Measurements from ENCODE around the gene ELMO1.

ELMO1 gene

GRCh38 chr7:37351716-37352115 lies 96.9 kb downstream of the ELMO1 start:
- H3K36me3 ChIP-seq (ENCODE audit: low read depth): no peaks in the 10 kb centered on the region
- H3K27ac ChIP-seq (ENCODE audit: poor library complexity, severe bottlenecking): no peak overlapping the region
- H3K4me3 ChIP-seq (ENCODE audit: severe bottlenecking): no peak overlapping the region
- ATAC-seq (ENCODE audit: low read depth): no peak
- no peak for TF ChIP-seq CTCF (IDR thresholded peaks at IDR 0.05; ENCODE audit: poor library complexity, severe bottlenecking)
- DNase-seq (ENCODE audit: low spot score): no peak
- H3K9me3 ChIP-seq (ENCODE audit: severe bottlenecking): no peaks in the 10 kb centered on the region
- H3K27me3 ChIP-seq (ENCODE audit: insufficient read depth, poor library complexity, severe bottlenecking): no peaks in the 10 kb centered on the region
- H3K4me1 ChIP-seq (ENCODE audit: insufficient read depth, poor library complexity, severe bottlenecking): no peaks in the 10 kb centered on the region

GRCh38 chr7:37349979-37350590 lies 98.6 kb downstream of the ELMO1 start:
- DNase-seq (ENCODE audit: low spot score): no peak
- H3K27ac ChIP-seq (ENCODE audit: poor library complexity, severe bottlenecking): no peak overlapping the region
- H3K4me1 ChIP-seq (ENCODE audit: insufficient read depth, poor library complexity, severe bottlenecking): no peaks in the 10 kb centered on the region

GRCh38 chr7:37348982-37349381 lies 99.7 kb downstream of the ELMO1 start:
- Histone ChIP-seq H3K27me3 (ENCODE audit: insufficient read depth, poor library complexity, severe bottlenecking) (no peaks in the 10 kb centered on the region), H3K4me3 (ENCODE audit: severe bottlenecking) (no peak overlapping the region), H3K9me3 (ENCODE audit: severe bottlenecking) (no peaks in the 10 kb centered on the region), H3K4me1 (ENCODE audit: insufficient read depth, poor library complexity, severe bottlenecking) (no peaks in the 10 kb centered on the region), H3K27ac (ENCODE audit: poor library complexity, severe bottlenecking) (no peak overlapping the region), H3K36me3 (ENCODE audit: low read depth) (no peaks in the 10 kb centered on the region)
- no peak for TF ChIP-seq CTCF (IDR thresholded peaks at IDR 0.05; ENCODE audit: poor library complexity, severe bottlenecking)
- DNase-seq (ENCODE audit: low spot score) (no peak), ATAC-seq (ENCODE audit: low read depth) (no peak)

More at GRCh38 chr7:37349979-37350590, 98.6 kb downstream of the ELMO1 start:
- ATAC-seq (ENCODE audit: low read depth): no peak
- H3K36me3 ChIP-seq (ENCODE audit: low read depth): no peaks in the 10 kb centered on the region
- no peaks in the 10 kb centered on the region for H3K27me3 ChIP-seq (ENCODE audit: insufficient read depth, poor library complexity, severe bottlenecking)
- H3K4me3 ChIP-seq (ENCODE audit: severe bottlenecking): no peak overlapping the region
- no peaks in the 10 kb centered on the region for H3K9me3 ChIP-seq (ENCODE audit: severe bottlenecking)
- no peak for TF ChIP-seq CTCF (IDR thresholded peaks at IDR 0.05; ENCODE audit: poor library complexity, severe bottlenecking)

- Histone ChIP-seq H3K4me1 (ENCODE audit: insufficient read depth, poor library complexity, severe bottlenecking) (no peaks in the 10 kb centered on the region), H3K36me3 (ENCODE audit: low read depth) (no peaks in the 10 kb centered on the region), H3K27me3 (ENCODE audit: insufficient read depth, poor library complexity, severe bottlenecking) (no peaks in the 10 kb centered on the region), H3K9me3 (ENCODE audit: severe bottlenecking) (no peaks in the 10 kb centered on the region), H3K27ac (ENCODE audit: poor library complexity, severe bottlenecking) (no peak overlapping the region), H3K4me3 (ENCODE audit: severe bottlenecking) (no peak overlapping the region)
- no peak for ATAC-seq (ENCODE audit: low read depth)
- no peak for DNase-seq (ENCODE audit: low spot score)
- no peak for TF ChIP-seq CTCF (IDR thresholded peaks at IDR 0.05; ENCODE audit: poor library complexity, severe bottlenecking)
Measured at GRCh38 chr7:37346761-37347160, 101.9 kb downstream of the ELMO1 start.

- H3K4me1 ChIP-seq (ENCODE audit: insufficient read depth, poor library complexity, severe bottlenecking): no peaks in the 10 kb centered on the region
- ATAC-seq (ENCODE audit: low read depth): no peak
- H3K27ac ChIP-seq (ENCODE audit: poor library complexity, severe bottlenecking): no peak overlapping the region
- no peaks in the 10 kb centered on the region for H3K27me3 ChIP-seq (ENCODE audit: insufficient read depth, poor library complexity, severe bottlenecking)
- H3K36me3 ChIP-seq (ENCODE audit: low read depth): no peaks in the 10 kb centered on the region
- H3K9me3 ChIP-seq (ENCODE audit: severe bottlenecking): no peaks in the 10 kb centered on the region
- no peak for TF ChIP-seq CTCF (IDR thresholded peaks at IDR 0.05; ENCODE audit: poor library complexity, severe bottlenecking)
- H3K4me3 ChIP-seq (ENCODE audit: severe bottlenecking): no peak overlapping the region
- no peak for DNase-seq (ENCODE audit: low spot score)
Measured at GRCh38 chr7:37344886-37345579, 103.6 kb downstream of the ELMO1 start.

Measured in RWPE2 (cell line).